D721Med (cell line): ENCODE results near the gene PCSK6.
"Not testable (repeated sequence)": the region's sequence is repeated elsewhere in the genome, so short reads cannot be mapped to it uniquely, and the experiment has no call there.

Experiments used
- DNase-seq: peaks from one replicate; pipeline ENCODE4 v3.0.0; 2011; ENCODE audit warnings: low spot score; ENCODE audit not compliant: insufficient read length
- FAIRE-seq: peaks from 2 replicates; lab custom pipeline; 2011; peaks lifted over from hg19 to GRCh38; lab: Jason Lieb, UNC
- TF ChIP-seq, protein P1 (sequence below): IDR thresholded peaks from 2 replicates; pipeline ENCODE4 v1.5.1; 2012; ENCODE audit warnings: mild to moderate bottlenecking, control low read depth; ENCODE audit not compliant: insufficient read depth; ENCODE audit errors: missing control alignments

Gene PCSK6

GRCh38 chr15:101458158-101458900, 31.2 kb downstream of the PCSK6 start:
- FAIRE-seq = no peak
- TF ChIP-seq, protein P1, sequence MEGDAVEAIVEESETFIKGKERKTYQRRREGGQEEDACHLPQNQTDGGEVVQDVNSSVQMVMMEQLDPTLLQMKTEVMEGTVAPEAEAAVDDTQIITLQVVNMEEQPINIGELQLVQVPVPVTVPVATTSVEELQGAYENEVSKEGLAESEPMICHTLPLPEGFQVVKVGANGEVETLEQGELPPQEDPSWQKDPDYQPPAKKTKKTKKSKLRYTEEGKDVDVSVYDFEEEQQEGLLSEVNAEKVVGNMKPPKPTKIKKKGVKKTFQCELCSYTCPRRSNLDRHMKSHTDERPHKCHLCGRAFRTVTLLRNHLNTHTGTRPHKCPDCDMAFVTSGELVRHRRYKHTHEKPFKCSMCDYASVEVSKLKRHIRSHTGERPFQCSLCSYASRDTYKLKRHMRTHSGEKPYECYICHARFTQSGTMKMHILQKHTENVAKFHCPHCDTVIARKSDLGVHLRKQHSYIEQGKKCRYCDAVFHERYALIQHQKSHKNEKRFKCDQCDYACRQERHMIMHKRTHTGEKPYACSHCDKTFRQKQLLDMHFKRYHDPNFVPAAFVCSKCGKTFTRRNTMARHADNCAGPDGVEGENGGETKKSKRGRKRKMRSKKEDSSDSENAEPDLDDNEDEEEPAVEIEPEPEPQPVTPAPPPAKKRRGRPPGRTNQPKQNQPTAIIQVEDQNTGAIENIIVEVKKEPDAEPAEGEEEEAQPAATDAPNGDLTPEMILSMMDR = no peak
- no peak for DNase-seq

GRCh38 chr15:101457696-101458095, 31.8 kb downstream of the PCSK6 start:
- TF ChIP-seq, protein P1 = no peak
- FAIRE-seq = no peak
- DNase-seq = no peak

DNA sequence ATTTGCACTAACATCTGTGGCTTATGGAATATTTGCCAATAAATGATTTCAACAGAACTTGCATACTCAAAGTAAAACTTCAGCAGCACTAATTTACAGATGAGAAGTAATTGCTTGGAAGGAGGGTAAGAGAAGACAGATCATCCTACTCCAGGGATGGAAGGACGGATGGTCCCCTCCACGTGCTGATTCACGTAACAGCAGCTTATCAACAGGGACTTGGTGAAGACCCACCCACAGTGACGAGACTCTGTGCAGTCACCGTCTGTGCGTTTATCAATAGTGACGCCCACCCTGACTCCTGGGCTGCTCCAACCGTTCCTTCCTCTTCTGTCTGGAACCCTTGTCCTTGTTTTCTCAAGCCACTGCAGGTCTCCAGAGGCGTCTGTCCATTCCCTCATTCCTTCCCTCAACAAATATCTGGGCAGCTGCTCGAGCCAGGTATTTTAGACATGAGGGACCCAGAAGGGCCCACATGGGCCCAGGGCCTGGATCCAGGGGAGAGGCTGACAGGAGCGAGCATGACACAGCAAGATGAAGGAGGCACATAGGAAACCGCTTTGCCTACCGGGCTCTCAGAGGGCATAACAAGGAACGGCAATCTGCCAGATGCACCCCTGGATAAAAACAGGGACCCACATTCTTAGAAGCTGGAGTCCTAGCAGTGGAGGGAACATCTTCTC, 33.3 kb downstream of the PCSK6 start:
- TF ChIP-seq, protein P1 = no peak
- DNase-seq = no peak
- FAIRE-seq = no peak

DNA sequence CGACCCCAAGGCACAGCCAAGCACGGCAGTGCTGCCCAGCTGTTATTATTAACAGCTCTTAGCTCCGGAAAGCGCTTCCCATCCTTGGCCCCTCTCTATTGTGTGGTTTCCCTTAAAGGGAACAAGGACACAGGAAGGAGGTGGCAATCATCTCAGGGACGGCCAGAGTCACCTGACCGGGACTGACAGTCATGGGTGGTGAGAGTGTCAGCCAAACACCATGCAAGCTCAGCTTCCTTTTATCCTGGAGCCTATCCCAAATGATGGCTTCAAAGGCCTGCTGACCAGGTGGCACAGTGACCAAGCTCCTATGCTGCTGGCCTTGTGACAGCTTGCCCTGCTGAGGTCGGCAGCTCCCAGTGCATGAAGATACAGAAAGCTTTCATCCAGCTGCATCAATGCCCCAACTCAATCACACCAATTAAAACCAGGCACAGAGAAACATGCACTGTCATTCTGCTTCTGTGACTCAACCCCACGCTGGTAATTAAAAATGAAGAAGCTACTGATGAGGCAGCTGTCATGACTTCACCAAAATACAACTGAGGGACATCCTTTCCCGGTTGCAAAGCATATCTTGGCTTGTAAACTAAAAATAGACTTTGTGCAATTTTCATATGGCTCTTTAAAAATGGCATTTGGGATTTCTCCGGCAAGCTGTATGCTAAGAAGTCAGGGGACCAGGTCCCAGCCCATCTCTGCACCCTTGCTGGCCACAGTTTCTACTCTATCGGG, 34.0 kb downstream of the PCSK6 start:
- FAIRE-seq (no peak), DNase-seq (no peak)
- TF ChIP-seq, protein P1 = no peak

DNA sequence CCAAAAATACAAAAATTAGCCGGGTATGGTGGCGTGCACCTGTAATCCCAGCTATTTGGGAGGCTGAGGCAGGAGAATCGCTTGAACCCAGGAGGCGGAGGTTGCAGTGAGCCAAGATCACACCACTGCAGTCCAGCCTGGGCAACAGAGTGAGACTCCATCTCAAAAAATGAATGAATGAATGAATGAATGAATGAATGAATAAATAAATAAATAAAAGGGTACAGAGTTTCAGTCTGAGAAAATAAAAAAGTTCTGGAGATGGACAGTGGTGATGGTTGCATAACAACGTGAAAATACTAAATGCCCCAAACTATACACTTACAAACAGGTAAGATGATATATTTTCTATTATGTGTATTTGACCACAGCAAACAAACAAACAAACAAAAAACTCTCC, 34.7 kb downstream of the PCSK6 start:
- DNase-seq, FAIRE-seq: not testable (repeated sequence)

- FAIRE-seq (no peak), DNase-seq (no peak)
- TF ChIP-seq, protein P1 = no peak
Measured at GRCh38 chr15:101454365-101454764, 35.1 kb downstream of the PCSK6 start.
